Brain microvascular endothelial cell (primary cell): ENCODE data around the gene AGAP4.
"Not testable (repeated sequence)": the region's sequence is repeated elsewhere in the genome, so short reads cannot be mapped to it uniquely, and the experiment has no call there.

ENCODE experiments used
- DNase-seq: peaks from one replicate; pipeline ENCODE4 v3.0.0-alpha.2; 2020
- H3K27ac ChIP-seq: fragments of 250-450 bp; sonication (Bioruptor Pico); 2 replicates; pipeline ENCODE4 v1.5.1; 2020; ENCODE audit warnings: mild to moderate bottlenecking, moderate library complexity
- H3K27me3 ChIP-seq: fragments of 250-450 bp; sonication (Bioruptor Pico); replicated peaks from 2 replicates; pipeline ENCODE4 v1.5.1; 2020; ENCODE audit warnings: mild to moderate bottlenecking
- H3K36me3 ChIP-seq: fragments of 250-450 bp; sonication (Bioruptor Pico); replicated peaks from 2 replicates; pipeline ENCODE4 v1.5.1; 2020; ENCODE audit warnings: mild to moderate bottlenecking
- H3K4me3 ChIP-seq: 2 replicates; pipeline ENCODE4 v1.5.1; 2011; ENCODE audit warnings: low read depth, mild to moderate bottlenecking, control low read depth, low read length, moderate library complexity
- in situ Hi-C: cut with HindIII; loops from 2 replicates; pipeline ENCODE4 v1.10.0; 2017; ENCODE audit warnings: low sequenced_read_pairs, low pct_ligation_motif_present

AGAP4 gene

GRCh38 chr10:45847400-45847799, at the start of gene AGAP4:
TSS of gene AGAP4 (minus strand) at chr10:45847500. CDS start at chr10:45847347, 153 bp downstream.
- H3K4me3 ChIP-seq, H3K27ac ChIP-seq, DNase-seq, in situ Hi-C loops, H3K36me3 ChIP-seq, H3K27me3 ChIP-seq: not testable (repeated sequence)

DNA sequence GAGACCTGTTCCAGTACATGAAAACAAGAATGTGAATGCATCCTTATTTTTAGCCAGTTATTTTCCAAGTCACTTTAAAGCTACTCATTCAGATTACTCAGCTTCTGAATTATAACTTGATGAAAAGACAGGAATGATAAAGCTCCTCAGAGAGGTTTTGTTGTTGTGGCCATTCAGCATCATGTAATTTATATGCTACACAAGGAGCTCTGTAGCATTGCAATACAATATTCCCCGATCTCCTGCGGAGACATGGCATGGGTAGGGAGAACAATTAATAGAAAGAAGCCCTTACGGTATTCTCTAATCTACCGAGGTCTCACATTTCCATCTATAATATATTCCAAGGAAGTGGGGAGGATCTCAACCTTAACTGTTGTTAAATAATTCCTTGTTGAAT, 43.4 kb upstream of the AGAP4 start:
- H3K27ac ChIP-seq, H3K27me3 ChIP-seq, H3K36me3 ChIP-seq, DNase-seq, H3K4me3 ChIP-seq, in situ Hi-C loops: not testable (repeated sequence)

GRCh38 chr10:45889539-45890230, 42.4 kb upstream of the AGAP4 start:
- DNase-seq, H3K27me3 ChIP-seq, H3K36me3 ChIP-seq, in situ Hi-C loops, H3K27ac ChIP-seq, H3K4me3 ChIP-seq: not testable (repeated sequence)

DNA sequence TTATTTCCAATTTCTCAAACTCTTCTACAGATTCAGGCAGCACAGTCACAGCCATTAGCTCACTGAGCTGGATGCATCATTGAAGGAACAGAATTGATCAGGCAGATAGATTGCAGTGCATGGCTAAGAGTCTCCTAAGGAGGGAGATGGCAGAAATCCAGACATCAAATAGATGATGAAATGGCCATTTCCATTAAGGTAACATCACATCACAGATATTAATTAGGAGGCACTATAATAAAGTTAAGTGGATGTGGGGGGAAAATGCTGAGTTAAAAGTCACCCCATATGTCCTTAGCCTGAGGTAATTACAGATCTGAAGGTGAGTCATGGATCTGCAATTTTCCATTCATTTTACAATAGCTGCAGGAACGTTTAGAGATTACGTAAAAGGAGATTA, 35.6 kb upstream of the AGAP4 start:
- in situ Hi-C loops, H3K27ac ChIP-seq: not testable (repeated sequence)

GRCh38 chr10:45865404-45865803, 18.1 kb upstream of the AGAP4 start:
- DNase-seq, in situ Hi-C loops, H3K36me3 ChIP-seq, H3K27me3 ChIP-seq, H3K4me3 ChIP-seq, H3K27ac ChIP-seq: not testable (repeated sequence)

More for the DNA sequence above, 35.6 kb upstream of the AGAP4 start:
- H3K36me3 ChIP-seq, H3K27me3 ChIP-seq, H3K4me3 ChIP-seq: not testable (repeated sequence)
- peak; percentile 2 for DNase-seq

DNA sequence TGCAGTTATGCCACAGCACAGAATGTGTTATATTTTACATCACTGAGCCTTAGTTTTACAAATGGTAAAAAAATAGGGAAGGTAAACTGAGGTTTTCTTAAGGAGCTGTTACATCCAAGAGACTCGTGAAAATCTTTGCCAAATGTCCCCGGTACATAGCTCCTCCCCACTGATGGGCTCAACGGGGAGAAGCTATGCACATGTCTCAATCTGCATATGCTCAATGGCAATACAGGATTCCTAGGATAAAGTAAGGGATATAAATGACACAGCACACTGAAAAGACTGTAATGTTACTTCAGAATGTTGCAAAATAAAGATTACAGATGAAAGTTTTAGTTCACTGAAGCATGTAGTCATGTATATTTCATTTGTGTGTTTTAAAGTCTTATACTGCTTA, 17.0 kb upstream of the AGAP4 start:
- in situ Hi-C loops, H3K27ac ChIP-seq, H3K36me3 ChIP-seq, H3K4me3 ChIP-seq, H3K27me3 ChIP-seq, DNase-seq: not testable (repeated sequence)

DNA sequence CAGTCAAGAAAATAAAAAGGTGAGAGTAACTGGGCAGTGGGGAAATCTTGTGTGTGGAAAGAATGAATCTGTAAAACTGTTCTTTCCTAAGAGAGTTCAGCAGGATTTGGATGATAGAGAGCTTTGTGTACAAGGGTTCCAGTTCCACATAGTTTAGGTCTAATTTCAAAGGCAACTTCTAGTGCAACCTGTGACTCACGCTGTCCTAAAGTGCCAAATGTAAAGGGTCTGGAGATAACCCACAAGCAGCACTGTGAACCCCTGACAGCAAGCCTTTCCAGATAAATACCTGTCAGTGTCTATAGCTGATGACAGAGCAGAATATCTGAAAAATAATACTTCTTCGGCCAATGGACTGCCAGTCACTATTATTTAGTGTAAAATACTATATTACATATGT, 16.3 kb upstream of the AGAP4 start:
- H3K4me3 ChIP-seq, H3K27me3 ChIP-seq, in situ Hi-C loops, DNase-seq, H3K27ac ChIP-seq, H3K36me3 ChIP-seq: not testable (repeated sequence)

DNA sequence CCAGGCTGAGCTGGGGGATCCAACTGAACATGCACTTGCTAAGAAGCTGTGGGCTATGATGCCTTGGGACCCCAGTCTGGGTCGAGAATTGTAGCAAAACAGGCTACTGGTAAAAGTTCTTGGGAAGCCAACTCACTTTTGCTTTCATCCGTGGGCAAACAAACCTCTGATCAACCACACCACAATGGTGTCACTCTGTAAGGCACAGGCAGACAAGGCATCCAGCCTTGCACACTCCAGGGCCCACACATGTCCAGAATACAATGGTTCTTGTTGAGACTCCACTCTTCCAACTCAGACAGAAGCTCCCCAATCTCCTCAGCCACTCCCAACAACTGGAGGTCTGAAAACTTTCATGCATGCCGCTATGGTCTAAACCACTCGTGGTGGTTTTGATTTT, 10.6 kb upstream of the AGAP4 start:
- H3K36me3 ChIP-seq, H3K4me3 ChIP-seq, DNase-seq, H3K27ac ChIP-seq, H3K27me3 ChIP-seq, in situ Hi-C loops: not testable (repeated sequence)

- DNase-seq, H3K36me3 ChIP-seq, H3K4me3 ChIP-seq, H3K27ac ChIP-seq, in situ Hi-C loops, H3K27me3 ChIP-seq: not testable (repeated sequence)
Measured at GRCh38 chr10:45848467-45848866, 1.2 kb upstream of the AGAP4 start.

GRCh38 chr10:45822918-45823317, 24.4 kb downstream of the AGAP4 start:
- DNase-seq, H3K36me3 ChIP-seq, H3K27me3 ChIP-seq, H3K4me3 ChIP-seq, H3K27ac ChIP-seq, in situ Hi-C loops: not testable (repeated sequence)

- H3K27ac ChIP-seq, H3K4me3 ChIP-seq, H3K27me3 ChIP-seq, DNase-seq, H3K36me3 ChIP-seq, in situ Hi-C loops: not testable (repeated sequence)
Measured at GRCh38 chr10:45820107-45820830, 27.0 kb downstream of the AGAP4 start.
